ENCODE results near the gene ZFAND2A. TPM values are rescaled to one million over a fixed set of nuclear protein-coding genes. Genes with fewer than 3 reads are reported as not detected.

Gene ZFAND2A
- total RNA-seq, 1 donor: 13.0 TPM

GRCh38 chr7:1142051-1142635 lies 17.9 kb downstream of the ZFAND2A start:
- Histone ChIP-seq H3K9me3 (ENCODE audit: low read depth, low read length) (no peaks in the 10 kb centered on the region), H3K4me2 (ENCODE audit: insufficient read depth, low read length) (peak overlapping the region; percentile 56), H3K27ac (ENCODE audit: low read depth, low read length) (no peak overlapping the region), H3K36me3 (ENCODE audit: insufficient read depth, low read length) (no peaks in the 10 kb centered on the region), H2AFZ (ENCODE audit: low read length) (peak overlapping the region; percentile 1), H3K4me3 (ENCODE audit: insufficient read depth, low read length) (no peak overlapping the region), H3K27me3 (ENCODE audit: insufficient read depth, low read length) (no peaks in the 10 kb centered on the region), H3K79me2 (ENCODE audit: insufficient read depth, low read length) (peaks cover 6% of the 10 kb centered on the region), H4K20me1 (ENCODE audit: insufficient read depth, low read length) (no peaks in the 10 kb centered on the region), H3K4me1 (ENCODE audit: insufficient read depth, low read length) (peaks cover 7% of the 10 kb centered on the region)
- no peak for TF ChIP-seq CTCF (IDR thresholded peaks at IDR 0.05; ENCODE audit: extremely low read depth, low read depth, low read length)
- no peak for DNase-seq (ENCODE audit: insufficient read length, low spot score, missing footprints)

GRCh38 chr7:1141651-1142050 lies 18.3 kb downstream of the ZFAND2A start:
- H3K9me3 ChIP-seq (ENCODE audit: low read depth, low read length): no peaks in the 10 kb centered on the region
- no peaks in the 10 kb centered on the region for H3K36me3 ChIP-seq (ENCODE audit: insufficient read depth, low read length)
- peaks cover 12% of the 10 kb centered on the region for H3K4me1 ChIP-seq (ENCODE audit: insufficient read depth, low read length)
- no peak for TF ChIP-seq CTCF (IDR thresholded peaks at IDR 0.05; ENCODE audit: extremely low read depth, low read depth, low read length)
- H3K27ac ChIP-seq (ENCODE audit: low read depth, low read length): no peak overlapping the region
- no peak for DNase-seq (ENCODE audit: insufficient read length, low spot score, missing footprints)
- H4K20me1 ChIP-seq (ENCODE audit: insufficient read depth, low read length): no peaks in the 10 kb centered on the region
- peak overlapping the region; percentile 56 for H3K4me2 ChIP-seq (ENCODE audit: insufficient read depth, low read length)
- no peaks in the 10 kb centered on the region for H3K27me3 ChIP-seq (ENCODE audit: insufficient read depth, low read length)
- peak overlapping the region; percentile 1 for H2AFZ ChIP-seq (ENCODE audit: low read length)
- no peak overlapping the region for H3K4me3 ChIP-seq (ENCODE audit: insufficient read depth, low read length)
- H3K79me2 ChIP-seq (ENCODE audit: insufficient read depth, low read length): peaks cover 11% of the 10 kb centered on the region

DNA sequence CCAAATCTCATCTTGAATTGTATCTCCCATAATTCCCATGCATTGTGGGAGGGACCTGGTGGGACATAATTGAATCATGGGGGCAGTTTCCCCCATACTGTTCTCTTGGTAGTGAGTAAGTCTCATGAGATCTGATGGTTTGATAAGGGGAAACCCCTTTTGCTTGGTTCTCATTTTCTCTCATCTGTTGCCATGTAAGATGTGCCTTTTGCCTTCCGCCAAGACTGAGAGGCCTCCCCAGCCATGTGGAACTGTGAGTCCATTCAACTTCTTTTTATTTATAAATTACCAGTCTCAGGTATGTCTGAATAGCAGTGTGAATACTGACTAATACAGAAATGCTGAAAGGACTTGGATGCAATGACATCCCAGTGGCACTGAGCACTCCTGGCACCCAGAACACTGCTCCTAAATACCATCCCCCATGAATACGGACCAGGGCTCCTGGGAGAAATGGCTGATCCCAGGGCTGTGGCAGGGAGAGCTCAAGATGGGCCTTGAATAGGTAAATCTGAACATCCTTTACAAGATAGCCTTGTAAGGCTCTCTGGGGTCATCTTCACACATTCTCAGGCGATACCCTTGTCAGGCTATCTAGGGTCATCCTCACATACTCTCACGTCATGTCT lies 19.4 kb downstream of the ZFAND2A start:
- TF ChIP-seq CTCF (IDR thresholded peaks at IDR 0.05; ENCODE audit: extremely low read depth, low read depth, low read length): no peak
- Histone ChIP-seq H3K79me2 (ENCODE audit: insufficient read depth, low read length) (peaks cover 12% of the 10 kb centered on the region), H3K36me3 (ENCODE audit: insufficient read depth, low read length) (no peaks in the 10 kb centered on the region), H3K4me3 (ENCODE audit: insufficient read depth, low read length) (no peak overlapping the region), H3K4me2 (ENCODE audit: insufficient read depth, low read length) (no peak overlapping the region), H2AFZ (ENCODE audit: low read length) (no peak overlapping the region), H3K9me3 (ENCODE audit: low read depth, low read length) (no peaks in the 10 kb centered on the region), H3K27me3 (ENCODE audit: insufficient read depth, low read length) (no peaks in the 10 kb centered on the region), H3K4me1 (ENCODE audit: insufficient read depth, low read length) (peaks cover 14% of the 10 kb centered on the region), H4K20me1 (ENCODE audit: insufficient read depth, low read length) (no peaks in the 10 kb centered on the region), H3K27ac (ENCODE audit: low read depth, low read length) (no peak overlapping the region)
- no peak for DNase-seq (ENCODE audit: insufficient read length, low spot score, missing footprints)

DNA sequence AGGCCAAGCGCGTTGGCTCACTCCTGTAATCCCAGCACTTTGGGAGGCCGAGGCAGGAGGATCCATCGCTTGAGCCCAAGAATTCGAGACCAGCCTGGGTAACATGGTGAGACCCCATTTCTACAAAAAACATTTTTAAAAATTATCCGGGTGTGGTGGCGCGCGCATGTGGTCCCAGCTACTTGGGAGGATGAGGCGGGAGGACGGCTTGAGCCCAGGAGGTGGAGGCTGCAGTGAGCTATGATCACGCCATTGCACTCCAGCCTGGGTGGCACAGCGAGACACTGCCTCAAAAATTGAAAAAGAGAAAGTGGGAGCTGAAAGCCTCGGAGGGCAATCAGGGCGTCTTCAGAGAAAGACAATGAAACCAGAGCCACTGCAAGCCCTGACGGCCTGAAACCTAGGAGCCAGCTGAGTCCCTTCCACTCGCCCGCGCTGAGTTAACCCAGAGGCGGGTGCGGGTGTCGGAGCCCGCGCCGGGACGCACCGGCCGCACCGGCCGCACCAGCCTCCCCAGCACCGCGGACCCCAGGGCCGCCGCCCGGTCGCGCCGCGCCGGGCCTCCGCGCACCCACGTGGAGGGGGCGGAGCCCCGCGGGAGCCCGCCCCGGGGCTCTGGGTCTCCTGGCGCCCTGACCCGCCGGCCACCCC lies 22.4 kb downstream of the ZFAND2A start:
- Histone ChIP-seq H3K9me3 (ENCODE audit: low read depth, low read length) (no peaks in the 10 kb centered on the region), H4K20me1 (ENCODE audit: insufficient read depth, low read length) (no peaks in the 10 kb centered on the region), H3K36me3 (ENCODE audit: insufficient read depth, low read length) (no peaks in the 10 kb centered on the region), H3K27me3 (ENCODE audit: insufficient read depth, low read length) (no peaks in the 10 kb centered on the region), H3K4me1 (ENCODE audit: insufficient read depth, low read length) (peaks cover 14% of the 10 kb centered on the region), H3K27ac (ENCODE audit: low read depth, low read length) (peak overlapping the region; percentile 80), H3K4me2 (ENCODE audit: insufficient read depth, low read length) (peak overlapping the region; percentile 83), H3K79me2 (ENCODE audit: insufficient read depth, low read length) (peaks cover 19% of the 10 kb centered on the region), H3K4me3 (ENCODE audit: insufficient read depth, low read length) (peak overlapping the region; percentile 98), H2AFZ (ENCODE audit: low read length) (peak overlapping the region; percentile 89)
- peak; percentile 97 for DNase-seq (ENCODE audit: insufficient read length, low spot score, missing footprints)
- TF ChIP-seq CTCF (IDR thresholded peaks at IDR 0.05; ENCODE audit: extremely low read depth, low read depth, low read length): no peak
